ENCODE measurements around the gene UQCRHL. TPM values are rescaled to one million over a fixed set of nuclear protein-coding genes. Genes with fewer than 3 reads are reported as not detected.

UQCRHL gene
- total and polyA plus RNA-seq, 2 experiments from 2014 or later: 2.3 to 3.0 TPM

GRCh38 chr1:15757575-15758342 lies 49.7 kb downstream of the UQCRHL start:
- DNase-seq (ENCODE audit: low spot score) (peak; percentile 77), ATAC-seq (peak; percentile 25)
- H3K27ac Mint-ChIP-seq: peak overlapping the region; percentile 82; the same call in 1 of the 2 replicates
- H3K4me1 Mint-ChIP-seq: peaks cover 48% of the 10 kb centered on the region
- Histone ChIP-seq H2AFZ (peak overlapping the region; percentile 56; the same call in 1 of the 2 replicates), H3F3A (replicated peaks; ENCODE audit: low read depth) (peaks cover 38% of the 10 kb centered on the region), H3K4me3 (peak overlapping the region; percentile 92), H4K20me1 (replicated peaks; ENCODE audit: insufficient read depth) (peaks cover 16% of the 10 kb centered on the region), H3K4me2 (peak overlapping the region; percentile 88), H3K36me3 (ENCODE audit: insufficient read depth) (no peaks in the 10 kb centered on the region), H3K4me1 (ENCODE audit: insufficient read depth) (peaks cover 43% of the 10 kb centered on the region), H3K9me2 (ENCODE audit: insufficient read depth) (no peaks in the 10 kb centered on the region), H3K27ac (ENCODE audit: low read depth) (peak overlapping the region; percentile 88), H3K79me2 (replicated peaks; ENCODE audit: insufficient read depth) (peaks cover 38% of the 10 kb centered on the region), H3K27me3 (ENCODE audit: insufficient read depth) (no peaks in the 10 kb centered on the region)
- no peaks in the 10 kb centered on the region; the same call in 2 of the 3 replicates for H3K9me3 Mint-ChIP-seq
- peaks cover 18% of the 10 kb centered on the region for H3K36me3 Mint-ChIP-seq (ENCODE audit: low read depth)
- peak overlapping the region; percentile 81 for H3K4me3 Mint-ChIP-seq
- H3K27me3 Mint-ChIP-seq (ENCODE audit: insufficient read depth, low read depth, poor library complexity): peaks cover 28% of the 10 kb centered on the region
- TF ChIP-seq POLR2AphosphoS5 (IDR thresholded peaks at IDR 0.05; ENCODE audit: low read depth): no peak
- no peak for TF ChIP-seq CTCF (conservative IDR thresholded peaks at IDR 0.05; ENCODE audit: low read depth in 2 of 2)

Other genes with a start within 250 kb of the UQCRHL start
- 3.8 and 7.4 TPM in 2 replicates for gene AGMAT, start 222.6 kb downstream of the UQCRHL start, total RNA-seq (2014; rRNA removed; shearing (Covaris generic))
- 1.8 and 2.3 TPM in 2 replicates for gene AGMAT, start 222.6 kb downstream of the UQCRHL start, polyA plus RNA-seq (2016; fragmentation: Nextera tagmentation; extraction: Ambion mirVana)
- 34.8 and 43.3 TPM in 2 replicates for gene DDI2, start 190.2 kb downstream of the UQCRHL start, total RNA-seq (2014; rRNA removed; shearing (Covaris generic))
- 6.7 and 8.0 TPM in 2 replicates for gene DDI2, start 190.2 kb downstream of the UQCRHL start, polyA plus RNA-seq (2016; fragmentation: Nextera tagmentation; extraction: Ambion mirVana)
- 36.6 and 40.0 TPM in 2 replicates for gene PLEKHM2, start 123.3 kb downstream of the UQCRHL start, total RNA-seq (2014; rRNA removed; shearing (Covaris generic))
- gene PLEKHM2, start 123.3 kb downstream of the UQCRHL start, polyA plus RNA-seq (2016; fragmentation: Nextera tagmentation; extraction: Ambion mirVana): 11.2 and 12.8 TPM in 2 replicates
- gene SLC25A34, start 71.4 kb downstream of the UQCRHL start, total RNA-seq (2014; rRNA removed; shearing (Covaris generic)): 0.27 and 3.5 TPM in 2 replicates
- gene SLC25A34, start 71.4 kb downstream of the UQCRHL start, polyA plus RNA-seq (2016; fragmentation: Nextera tagmentation; extraction: Ambion mirVana): 0.11 and 0.16 TPM in 2 replicates
- gene TMEM82, start 65.2 kb downstream of the UQCRHL start, total RNA-seq (2014; rRNA removed; shearing (Covaris generic)): not detected in 2 replicates
- gene TMEM82, start 65.2 kb downstream of the UQCRHL start, polyA plus RNA-seq (2016; fragmentation: Nextera tagmentation; extraction: Ambion mirVana): 0.42 TPM in 1 of 2 replicates, not detected in the other
- gene FBLIM1, start 48.9 kb downstream of the UQCRHL start, total RNA-seq (2014; rRNA removed; shearing (Covaris generic)): 69.1 and 81.7 TPM in 2 replicates
- 40.2 and 41.7 TPM in 2 replicates for gene FBLIM1, start 48.9 kb downstream of the UQCRHL start, polyA plus RNA-seq (2016; fragmentation: Nextera tagmentation; extraction: Ambion mirVana)
- gene SPEN, start 40.1 kb upstream of the UQCRHL start, total RNA-seq (2014; rRNA removed; shearing (Covaris generic)): 28.5 and 43.6 TPM in 2 replicates
- 11.4 and 14.9 TPM in 2 replicates for gene SPEN, start 40.1 kb upstream of the UQCRHL start, polyA plus RNA-seq (2016; fragmentation: Nextera tagmentation; extraction: Ambion mirVana)
- gene ZBTB17, start 168.5 kb upstream of the UQCRHL start, total RNA-seq (2014; rRNA removed; shearing (Covaris generic)): 21.6 and 26.6 TPM in 2 replicates
- gene ZBTB17, start 168.5 kb upstream of the UQCRHL start, polyA plus RNA-seq (2016; fragmentation: Nextera tagmentation; extraction: Ambion mirVana): 21.9 and 22.5 TPM in 2 replicates
- gene SRARP, start 196.6 kb upstream of the UQCRHL start, total RNA-seq (2014; rRNA removed; shearing (Covaris generic)): 0.43 TPM in 1 of 2 replicates, not detected in the other
- not detected in 2 replicates for gene SRARP, start 196.6 kb upstream of the UQCRHL start, polyA plus RNA-seq (2016; fragmentation: Nextera tagmentation; extraction: Ambion mirVana)
- not detected in 2 replicates for gene HSPB7, start 210.4 kb upstream of the UQCRHL start, total RNA-seq (2014; rRNA removed; shearing (Covaris generic))
- gene HSPB7, start 210.4 kb upstream of the UQCRHL start, polyA plus RNA-seq (2016; fragmentation: Nextera tagmentation; extraction: Ambion mirVana): 0.13 and 0.97 TPM in 2 replicates
- 0.59 TPM in 1 of 2 replicates, not detected in the other for gene CLCNKA, start 214.4 kb upstream of the UQCRHL start, total RNA-seq (2014; rRNA removed; shearing (Covaris generic))
- gene CLCNKA, start 214.4 kb upstream of the UQCRHL start, polyA plus RNA-seq (2016; fragmentation: Nextera tagmentation; extraction: Ambion mirVana): 0.50 and 0.76 TPM in 2 replicates
- 1.2 and 1.3 TPM in 2 replicates for gene CLCNKB, start 236.1 kb upstream of the UQCRHL start, total RNA-seq (2014; rRNA removed; shearing (Covaris generic))
- 1.6 and 1.9 TPM in 2 replicates for gene CLCNKB, start 236.1 kb upstream of the UQCRHL start, polyA plus RNA-seq (2016; fragmentation: Nextera tagmentation; extraction: Ambion mirVana)